PC-9 (cell line): ENCODE measurements around the gene TNK2. TPM values are rescaled to one million over a fixed set of nuclear protein-coding genes. Genes with fewer than 3 reads are reported as not detected.

ENCODE experiments used
- BruUV-seq: library from RNA; stranded (reverse); fragments of 400-500 nt; replicated peaks from 2 replicates; lab custom pipeline; 2021; lab: Mats Ljungman, UMichigan
- CTCF ChIA-PET: fragments of 300-600 bp; sonication (Branson Sonifier 250); formaldehyde crosslinking; loops from one replicate; lab custom pipeline; 2022; ENCODE audit warnings: antibody characterized with exemption; lab: Charles Lee
- POLR2A ChIA-PET: fragments of 300-600 bp; sonication (Branson Sonifier 250); formaldehyde crosslinking; loops from one replicate; lab custom pipeline; 2022; ENCODE audit warnings: antibody characterized with exemption; ENCODE audit not compliant: unreplicated experiment; lab: Charles Lee
- DNase-seq, 2 experiments: peaks; one replicate each; pipeline versions ENCODE4 v3.0.0 to v3.0.0-alpha.2; 2015 to 2022; ENCODE audit warnings: mixed read lengths in 1 of 2
- H2AFZ ChIP-seq: fragments of 200-600 bp; sonication (generic); 2 replicates; pipeline ENCODE4 v1.8.1; 2017; ENCODE audit warnings: antibody characterized with exemption
- H3F3A ChIP-seq: fragments of 200-600 bp; sonication (generic); 2 replicates; pipeline ENCODE4 v1.8.1; 2017; ENCODE audit warnings: antibody characterized with exemption, mild to moderate bottlenecking, low read depth; ENCODE audit not compliant: insufficient read depth
- H3K27ac ChIP-seq: fragments of 200-600 bp; sonication (generic); 2 replicates; pipeline ENCODE4 v1.6.1; 2016; ENCODE audit warnings: mixed run types
- H3K27me3 ChIP-seq: fragments of 200-600 bp; sonication (generic); 2 replicates; pipeline ENCODE4 v1.6.1; 2016; ENCODE audit warnings: low read depth, mixed run types; ENCODE audit not compliant: insufficient read depth
- H3K36me3 ChIP-seq: fragments of 200-600 bp; sonication (generic); 2 replicates; pipeline ENCODE4 v1.6.1; 2016; ENCODE audit warnings: low read depth, mixed run types
- H3K4me1 ChIP-seq: fragments of 200-600 bp; sonication (generic); replicated peaks from 2 replicates; pipeline ENCODE4 v1.6.1; 2016; ENCODE audit warnings: mixed run types; ENCODE audit not compliant: insufficient read depth
- H3K4me2 ChIP-seq: fragments of 200-600 bp; sonication (generic); 2 replicates; pipeline ENCODE4 v1.6.1; 2017; ENCODE audit warnings: mixed run types
- H3K4me3 ChIP-seq: fragments of 200-600 bp; sonication (generic); 2 replicates; pipeline ENCODE4 v1.6.1; 2016; ENCODE audit warnings: mixed run types
- H3K79me2 ChIP-seq: fragments of 200-600 bp; sonication (generic); 2 replicates; pipeline ENCODE4 v1.6.1; 2017; ENCODE audit warnings: low read depth, mixed run types
- H3K9me2 ChIP-seq: fragments of 200-600 bp; sonication (generic); 2 replicates; pipeline ENCODE4 v1.8.1; 2017; ENCODE audit warnings: mild to moderate bottlenecking; ENCODE audit not compliant: insufficient read depth
- H3K9me3 ChIP-seq: fragments of 200-600 bp; sonication (generic); 2 replicates; pipeline ENCODE4 v1.8.1; 2016; ENCODE audit warnings: low read depth; ENCODE audit not compliant: insufficient read depth
- H4K20me1 ChIP-seq: fragments of 200-600 bp; sonication (generic); 2 replicates; pipeline ENCODE4 v1.8.1; 2017; ENCODE audit not compliant: insufficient read depth
- CTCF ChIP-seq: fragments of 200-600 bp; sonication (generic); conservative IDR thresholded peaks from 2 replicates; pipeline ENCODE4 v1.6.1; 2017; ENCODE audit warnings: mixed run types, antibody characterized with exemption, mild to moderate bottlenecking, moderate library complexity
- EZH2 ChIP-seq: fragments of 200-600 bp; sonication (generic); IDR thresholded peaks from 2 replicates; pipeline ENCODE4 v1.8.0; 2017; ENCODE audit warnings: antibody characterized with exemption, low read depth
- intact Hi-C: fragments of 100-400 bp; cut with micrococcal nuclease; formaldehyde crosslinking; loops from one replicate; pipeline ENCODE4 v1.10.0; 2022; ENCODE audit not compliant: unreplicated experiment
- total RNA-seq: library from RNA; stranded (reverse); gene quantifications from 2 replicates; pipeline ENCODE4 v1.2.3, GENCODE V29; 2021

TNK2 gene
- total RNA-seq, 1 experiment from 2014 or later, result 118 TPM

GRCh38 chr3:195911946-195912270 lies 3.6 kb upstream of the TNK2 start:
- intact Hi-C loops, result loop anchor here (5.0 kb wide), 1 partner anchor 355 kb away; no protein-coding TSS in a partner anchor
- peaks cover 5% of the 10 kb centered on the region; the same call in 1 of the 2 replicates for H3K27me3 ChIP-seq
- H4K20me1 ChIP-seq, result peaks cover 7% of the 10 kb centered on the region; the same call in 1 of the 2 replicates
- no peaks in the 10 kb centered on the region for H3K9me2 ChIP-seq
- H3K4me1 ChIP-seq, result peaks cover 54% of the 10 kb centered on the region
- ChIA-PET CTCF (interaction anchor here (0.7 to 0.9 kb wide), 3 partner anchors 17 to 120 kb away, joined by 4 to 7 read pairs (median 5); no protein-coding TSS in a partner anchor), POLR2A (interaction anchor here (0.6 kb wide), 1 partner anchor 16 kb away, joined by 3 read pairs; no protein-coding TSS in a partner anchor)
- no peaks in the 10 kb centered on the region for H3K36me3 ChIP-seq
- H2AFZ ChIP-seq, result peak overlapping the region; percentile 13; the same call in 1 of the 2 replicates
- H3K4me3 ChIP-seq, result peak overlapping the region; percentile 6; the same call in 1 of the 2 replicates
- peak overlapping the region; percentile 48 for H3K27ac ChIP-seq
- TF ChIP-seq EZH2 (no peak), CTCF (no peak)
- H3K9me3 ChIP-seq, result no peaks in the 10 kb centered on the region
- H3F3A ChIP-seq, result peaks cover 50% of the 10 kb centered on the region
- DNase-seq, result peak; percentile 52 to 69
- H3K79me2 ChIP-seq, result peaks cover 8% of the 10 kb centered on the region
- peak overlapping the region; percentile 78 for H3K4me2 ChIP-seq
- no TSS peak for BruUV-seq

DNA sequence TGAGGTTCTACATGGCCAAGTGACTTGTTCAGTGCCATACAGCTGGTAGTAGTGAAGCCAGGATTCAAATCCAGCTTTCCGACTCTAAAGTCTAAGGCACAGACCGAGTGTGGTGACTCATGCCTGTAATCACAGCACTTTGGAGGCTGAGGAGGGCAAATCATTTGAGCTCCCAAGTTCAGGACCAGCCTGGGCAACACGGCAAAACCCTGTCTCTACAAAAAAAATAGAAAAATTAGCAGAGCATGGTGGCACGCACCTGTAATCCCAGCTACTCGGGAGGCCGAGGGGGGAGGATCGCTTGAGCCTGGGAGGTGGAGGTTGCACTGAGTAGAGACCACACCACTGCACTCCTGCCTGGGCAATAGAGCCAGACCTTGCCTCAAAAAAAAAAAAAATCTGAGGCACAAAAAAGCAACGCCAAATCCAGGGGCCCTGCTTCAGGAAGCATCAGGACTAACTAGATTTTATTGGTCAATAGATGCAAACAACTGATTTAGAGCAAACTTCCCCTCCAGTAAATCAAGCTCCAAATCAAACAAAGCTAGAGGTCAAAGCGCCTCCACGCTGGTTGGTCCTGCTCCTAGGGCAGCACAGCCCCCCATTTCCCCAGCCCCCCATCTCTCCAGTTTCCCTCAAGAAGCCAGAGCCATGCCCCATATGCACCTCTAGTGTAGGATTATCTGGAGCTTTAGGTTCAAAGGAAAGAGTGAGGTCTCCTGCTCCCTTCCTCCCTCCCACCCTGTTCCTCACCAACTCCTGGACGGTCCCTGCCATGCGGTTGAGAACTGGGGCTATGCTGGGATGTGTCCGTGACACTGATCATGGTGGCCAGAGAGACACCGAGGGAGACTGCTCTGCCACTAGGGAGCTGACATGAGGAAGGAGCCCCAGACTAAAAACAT lies 2.9 kb upstream of the TNK2 start:
- ChIA-PET POLR2A (interaction anchor here (0.6 kb wide), 1 partner anchor 15 kb away, joined by 3 read pairs; no protein-coding TSS in a partner anchor), CTCF (interaction anchor here (0.7 to 0.9 kb wide), 3 partner anchors 17 to 121 kb away, joined by 4 to 7 read pairs (median 5); no protein-coding TSS in a partner anchor)
- DNase-seq, result no peak
- Histone ChIP-seq H3K36me3 (no peaks in the 10 kb centered on the region), H3K4me3 (no peak overlapping the region; the same call in 1 of the 2 replicates), H3K4me2 (peak overlapping the region; percentile 78), H3K27me3 (no peaks in the 10 kb centered on the region), H3K9me2 (no peaks in the 10 kb centered on the region), H3K4me1 (peaks cover 60% of the 10 kb centered on the region), H4K20me1 (peaks cover 7% of the 10 kb centered on the region; the same call in 1 of the 2 replicates), H3F3A (peaks cover 56% of the 10 kb centered on the region), H3K79me2 (peaks cover 14% of the 10 kb centered on the region), H2AFZ (peak overlapping the region; percentile 13; the same call in 1 of the 2 replicates), H3K27ac (peak overlapping the region; percentile 48), H3K9me3 (no peaks in the 10 kb centered on the region)
- TF ChIP-seq EZH2, result no peak
- no peak for TF ChIP-seq CTCF
- intact Hi-C loops, result loop anchor here (5.0 kb wide), 1 partner anchor 354 kb away; no protein-coding TSS in a partner anchor
- TSS peak; percentile 24 for BruUV-seq

DNA sequence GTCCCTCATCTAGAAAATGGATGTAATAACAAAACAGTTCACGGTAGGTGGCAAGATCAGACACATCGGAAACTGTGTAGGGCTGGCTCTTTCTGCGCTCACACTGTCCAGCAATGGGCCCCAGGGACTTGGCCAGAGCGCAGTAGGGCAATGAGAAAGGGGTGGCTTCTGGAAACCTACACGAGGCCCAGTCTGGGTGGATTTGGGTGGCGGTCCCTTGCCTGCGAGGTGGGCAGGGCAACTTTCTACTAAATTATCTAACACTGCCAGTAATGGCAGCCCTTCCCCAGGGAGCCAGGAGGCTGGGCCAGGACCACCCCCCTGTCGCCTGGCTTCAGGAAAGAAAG lies 2.1 kb upstream of the TNK2 start:
- peaks cover 68% of the 10 kb centered on the region for H3K4me1 ChIP-seq
- no peak overlapping the region for H2AFZ ChIP-seq
- H3K9me3 ChIP-seq, result no peaks in the 10 kb centered on the region
- no peak for DNase-seq
- H3K4me2 ChIP-seq, result peak overlapping the region; percentile 78
- H4K20me1 ChIP-seq, result peaks cover 7% of the 10 kb centered on the region; the same call in 1 of the 2 replicates
- TF ChIP-seq CTCF (no peak), EZH2 (no peak)
- intact Hi-C loops, result loop anchor here (5.0 kb wide), 1 partner anchor 353 kb away; no protein-coding TSS in a partner anchor
- H3K4me3 ChIP-seq, result no peak overlapping the region
- no peaks in the 10 kb centered on the region for H3K9me2 ChIP-seq
- peaks cover 21% of the 10 kb centered on the region for H3K79me2 ChIP-seq
- CTCF ChIA-PET, result no interaction called here
- H3K27me3 ChIP-seq, result no peaks in the 10 kb centered on the region
- POLR2A ChIA-PET, result interaction anchor here (0.5 to 0.6 kb wide), 2 partner anchors 755 to 1933 kb away, joined by 3 to 4 read pairs; no protein-coding TSS in a partner anchor
- BruUV-seq, result no TSS peak
- H3F3A ChIP-seq, result peaks cover 63% of the 10 kb centered on the region
- no peak overlapping the region for H3K27ac ChIP-seq
- H3K36me3 ChIP-seq, result no peaks in the 10 kb centered on the region
